Progenitor cell of endocrine pancreas (in vitro differentiated cells): Measurements from ENCODE around the gene EVA1A. TPM values are rescaled to one million over a fixed set of nuclear protein-coding genes. Genes with fewer than 3 reads are reported as not detected.

Experiments
- DNase-seq: peaks from one replicate; pipeline ENCODE4 v3.0.0; 2021; ENCODE audit warnings: low spot score; ENCODE audit not compliant: unreplicated experiment
- H3K27ac Mint-ChIP-seq: 2 replicates; pipeline ENCODE4 v1.8.0; 2021; ENCODE audit warnings: mild to moderate bottlenecking, moderate library complexity, mixed read lengths
- H3K27me3 Mint-ChIP-seq: 2 replicates; pipeline ENCODE4 v1.8.0; 2021; ENCODE audit warnings: mixed read lengths
- H3K36me3 Mint-ChIP-seq: 2 replicates; pipeline ENCODE4 v1.8.0; 2022; ENCODE audit warnings: mixed read lengths; ENCODE audit not compliant: insufficient read depth
- H3K4me1 Mint-ChIP-seq: 2 replicates; pipeline ENCODE4 v1.8.0; 2021; ENCODE audit warnings: low read depth, mixed read lengths
- H3K4me3 Mint-ChIP-seq: 2 replicates; pipeline ENCODE4 v1.8.0; 2021; ENCODE audit warnings: low read depth, mild to moderate bottlenecking, moderate library complexity, mixed read lengths
- H3K9me3 Mint-ChIP-seq: 2 replicates; pipeline ENCODE4 v1.8.0; 2021; ENCODE audit warnings: low read depth, mixed read lengths
- CTCF ChIP-seq: fragments of 200-600 bp; sonication (generic); IDR thresholded peaks from one replicate; pipeline ENCODE4 v1.5.0; 2021; ENCODE audit warnings: antibody characterized with exemption, mild to moderate bottlenecking; ENCODE audit not compliant: unreplicated experiment
- total RNA-seq: library from RNA; stranded (reverse); gene quantifications from 2 replicates; pipeline ENCODE4 v1.2.1, GENCODE V29; 2021

Gene EVA1A
- total RNA-seq, 1 donor from 2014 or later: 10.9 TPM

GRCh38 chr2:75475976-75476375, 84.8 kb downstream of the EVA1A start:
- TF ChIP-seq CTCF: no peak
- H3K4me1 Mint-ChIP-seq: peaks cover 8% of the 10 kb centered on the region
- peaks cover 24% of the 10 kb centered on the region for H3K27me3 Mint-ChIP-seq
- H3K4me3 Mint-ChIP-seq: no peak overlapping the region
- H3K27ac Mint-ChIP-seq: no peak overlapping the region
- no peaks in the 10 kb centered on the region for H3K9me3 Mint-ChIP-seq
- DNase-seq: no peak
- no peaks in the 10 kb centered on the region for H3K36me3 Mint-ChIP-seq

GRCh38 chr2:75475049-75475448, 85.7 kb downstream of the EVA1A start:
- no peak for DNase-seq
- no peak for TF ChIP-seq CTCF
- no peaks in the 10 kb centered on the region for H3K36me3 Mint-ChIP-seq
- peaks cover 24% of the 10 kb centered on the region for H3K27me3 Mint-ChIP-seq
- no peaks in the 10 kb centered on the region for H3K9me3 Mint-ChIP-seq
- peaks cover 8% of the 10 kb centered on the region for H3K4me1 Mint-ChIP-seq
- H3K4me3 Mint-ChIP-seq: no peak overlapping the region
- H3K27ac Mint-ChIP-seq: no peak overlapping the region

- Mint-ChIP-seq H3K27ac (no peak overlapping the region), H3K27me3 (peaks cover 26% of the 10 kb centered on the region), H3K9me3 (no peaks in the 10 kb centered on the region), H3K36me3 (no peaks in the 10 kb centered on the region), H3K4me1 (peaks cover 8% of the 10 kb centered on the region), H3K4me3 (no peak overlapping the region)
- no peak for DNase-seq
- TF ChIP-seq CTCF: no peak
Observed at GRCh38 chr2:75474115-75474514, 86.6 kb downstream of the EVA1A start.

GRCh38 chr2:75466708-75467311, 93.9 kb downstream of the EVA1A start:
- TF ChIP-seq CTCF: peak; percentile 57
- H3K27me3 Mint-ChIP-seq: peaks cover 13% of the 10 kb centered on the region
- H3K27ac Mint-ChIP-seq: no peak overlapping the region
- no peak overlapping the region for H3K4me3 Mint-ChIP-seq
- peaks cover 9% of the 10 kb centered on the region for H3K4me1 Mint-ChIP-seq
- H3K36me3 Mint-ChIP-seq: no peaks in the 10 kb centered on the region
- H3K9me3 Mint-ChIP-seq: no peaks in the 10 kb centered on the region
- DNase-seq: no peak

GRCh38 chr2:75465317-75465984, 95.3 kb downstream of the EVA1A start:
- H3K36me3 Mint-ChIP-seq: peaks cover under 1% of the 10 kb centered on the region
- H3K4me3 Mint-ChIP-seq: no peak overlapping the region
- peaks cover 3% of the 10 kb centered on the region for H3K9me3 Mint-ChIP-seq
- DNase-seq: no peak
- TF ChIP-seq CTCF: peak; percentile 51
- peaks cover 13% of the 10 kb centered on the region for H3K27me3 Mint-ChIP-seq
- peaks cover 14% of the 10 kb centered on the region for H3K4me1 Mint-ChIP-seq
- H3K27ac Mint-ChIP-seq: peak overlapping the region; percentile 38
